Upper lobe of left lung (tissue), 4 donors: ENCODE data around the gene DDHD1.

ENCODE experiments used
- CTCF ChIP-seq, 6 experiments: fragments of 450-650 bp in 4 of 6; fragments of 200-600 bp in 2 of 6; sonication (generic) in 2 of 6; IDR thresholded peaks; one replicate each; pipeline ENCODE4 v1.5.1; 2016 to 2019; ENCODE audit warnings: antibody characterized with exemption in 6 of 6
- POLR2A ChIP-seq, 4 donors: fragments of 450-650 bp; IDR thresholded peaks; one replicate each; pipeline ENCODE4 v1.5.1; 2016 to 2017; ENCODE audit warnings: antibody characterized with exemption in 4 of 4, mild to moderate bottlenecking in 2 of 4

- TF ChIP-seq CTCF (IDR thresholded peaks at IDR 0.05): no peak
- TF ChIP-seq POLR2A (IDR thresholded peaks at IDR 0.05): no peak
Observed at GRCh38 chr14:52998376-52999015, 154.6 kb downstream of the DDHD1 start.
